ENCODE measurements around the gene PCBP2. TPM values are rescaled to one million over a fixed set of nuclear protein-coding genes. Genes with fewer than 3 reads are reported as not detected.
"Not testable (repeated sequence)": the region's sequence is repeated elsewhere in the genome, so short reads cannot be mapped to it uniquely, and the experiment has no call there.

The PCBP2 gene
- total RNA-seq: 100 to 1,000 TPM; 275 to 374 (median 365) TPM

DNA sequence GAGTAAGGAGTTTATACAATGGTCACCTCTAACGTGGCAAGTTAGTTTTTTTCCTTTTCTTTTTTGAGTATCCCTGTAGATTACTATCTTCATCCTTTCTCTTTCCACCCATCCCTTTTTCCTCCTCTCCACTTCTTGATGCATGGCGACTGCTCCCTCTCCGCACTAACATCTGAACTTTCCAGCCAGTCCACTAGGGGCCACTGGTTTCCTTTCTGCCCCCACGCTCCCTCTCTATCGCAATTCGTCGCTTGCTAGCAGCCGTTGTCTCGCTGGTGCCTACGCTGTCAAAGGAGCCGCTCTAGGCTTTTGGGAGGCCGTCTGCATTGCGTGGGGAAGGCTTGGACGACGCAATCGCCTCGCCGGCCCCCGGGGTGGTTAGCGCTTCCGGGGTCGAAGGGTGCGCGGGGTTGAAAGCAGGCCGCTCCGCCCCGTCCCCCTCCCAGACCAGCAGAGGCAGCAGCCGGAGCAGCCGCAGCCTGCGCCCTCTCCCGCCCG lies at the start of gene PCBP2:
Gene PCBP2, plus strand, starts transcription at position 442 of the 498 bp plus-strand sequence. CDS start 2,699 bp downstream, outside the sequence.
- H3K4me1 ChIP-seq: peaks cover 18 to 30% (median 27%) of the 10 kb centered on the region in 4 donors
- H3K36me3 ChIP-seq: peaks cover 37 to 47% (median 43%) of the 10 kb centered on the region in 4 donors
- H3K9me3 ChIP-seq: no peaks in the 10 kb centered on the region
- peak; percentile 99 for DNase-seq (ENCODE audit: extremely low spot score)
- intact Hi-C loops (cut with DNase I): loop anchor here (5.0 kb wide), 1 partner anchor 56 kb away; the partner anchor contains the start of gene NPFF
- peak within 1 kb of the TSS; percentile 74 to 84 (median 82) for H3K4me3 ChIP-seq
- H3K27ac ChIP-seq (replicated peaks in 1 of 4): peak within 1 kb of the TSS; percentile 95 to 98 (median 96)
- TF ChIP-seq POLR2A (IDR thresholded peaks at IDR 0.05; ENCODE audit: low read depth): peak; percentile 30
- no peak for TF ChIP-seq EP300 (IDR thresholded peaks at IDR 0.05)
- peak; percentile 76 to 97 (median 92) for TF ChIP-seq CTCF (IDR thresholded peaks at IDR 0.05)
- TF ChIP-seq POLR2AphosphoS5 (IDR thresholded peaks at IDR 0.05): peak; percentile 95 to 97
- 1% methylated on average over 25 of the region's 32 CpGs for WGBS
- H3K27me3 ChIP-seq: no peaks in the 10 kb centered on the region

GRCh38 chr12:53402351-53402750 lies 49.6 kb upstream of the PCBP2 start:
- H3K27me3 ChIP-seq; H3K9me3 ChIP-seq; H3K27ac ChIP-seq (replicated peaks in 1 of 4); intact Hi-C loops (cut with DNase I); DNase-seq (ENCODE audit: extremely low spot score); H3K4me3 ChIP-seq: not testable (repeated sequence)
- peaks cover 0 to 38% (median 29%) of the 10 kb centered on the region in 4 donors for H3K4me1 ChIP-seq
- H3K36me3 ChIP-seq: peaks cover 3 to 56% (median 29%) of the 10 kb centered on the region in 4 donors
- WGBS: 94% methylated on average over 16 of the region's 16 CpGs

DNA sequence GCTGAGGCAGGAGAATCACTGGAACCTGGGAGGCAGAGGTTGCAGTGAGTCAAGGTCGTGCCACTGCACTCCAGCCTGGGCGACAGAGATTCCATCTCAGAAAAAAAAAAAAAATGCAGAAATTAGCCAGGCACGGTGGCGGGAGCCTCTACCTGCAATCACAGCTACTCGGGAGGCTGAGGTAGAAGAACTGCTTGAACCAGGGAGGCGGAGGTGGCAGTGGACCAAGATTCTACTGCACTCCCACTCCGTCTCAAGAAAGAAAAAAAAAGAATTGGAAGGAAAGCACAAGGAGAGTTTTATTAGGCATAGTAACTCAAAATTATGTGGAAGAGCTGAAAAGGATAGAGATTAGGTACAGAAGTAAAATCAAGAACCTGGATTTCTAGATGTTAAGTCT lies 49.0 kb upstream of the PCBP2 start:
- Histone ChIP-seq H3K9me3 (no peaks in the 10 kb centered on the region), H3K27me3 (no peaks in the 10 kb centered on the region), H3K27ac (replicated peaks in 1 of 4) (no peak overlapping the region), H3K4me1 (peaks cover 0 to 33% (median 25%) of the 10 kb centered on the region in 4 donors), H3K36me3 (peaks cover 8 to 61% (median 35%) of the 10 kb centered on the region in 4 donors), H3K4me3 (no peak overlapping the region)
- intact Hi-C loops (cut with DNase I): no loop called here
- no peak for DNase-seq (ENCODE audit: extremely low spot score)
- WGBS: 71% methylated on average over 7 of the region's 7 CpGs
- TF ChIP-seq EP300 (IDR thresholded peaks at IDR 0.05) (no peak), POLR2A (IDR thresholded peaks at IDR 0.05; ENCODE audit: low read depth) (no peak), POLR2AphosphoS5 (IDR thresholded peaks at IDR 0.05) (no peak), CTCF (IDR thresholded peaks at IDR 0.05) (no peak)

GRCh38 chr12:53410951-53411350 lies 41.0 kb upstream of the PCBP2 start:
- no peak for DNase-seq (ENCODE audit: extremely low spot score)
- TF ChIP-seq EP300 (IDR thresholded peaks at IDR 0.05) (no peak), POLR2A (IDR thresholded peaks at IDR 0.05; ENCODE audit: low read depth) (no peak), POLR2AphosphoS5 (IDR thresholded peaks at IDR 0.05) (no peak), CTCF (IDR thresholded peaks at IDR 0.05) (no peak)
- Histone ChIP-seq H3K4me3 (no peak overlapping the region), H3K27ac (replicated peaks in 1 of 4) (no peak overlapping the region), H3K4me1 (peaks cover 36 to 44% (median 42%) of the 10 kb centered on the region in 4 donors), H3K27me3 (no peaks in the 10 kb centered on the region), H3K36me3 (peaks cover 44 to 67% (median 63%) of the 10 kb centered on the region in 4 donors), H3K9me3 (no peaks in the 10 kb centered on the region)
- intact Hi-C loops (cut with DNase I): no loop called here
- 95% methylated on average over 5 of the region's 5 CpGs for WGBS

DNA sequence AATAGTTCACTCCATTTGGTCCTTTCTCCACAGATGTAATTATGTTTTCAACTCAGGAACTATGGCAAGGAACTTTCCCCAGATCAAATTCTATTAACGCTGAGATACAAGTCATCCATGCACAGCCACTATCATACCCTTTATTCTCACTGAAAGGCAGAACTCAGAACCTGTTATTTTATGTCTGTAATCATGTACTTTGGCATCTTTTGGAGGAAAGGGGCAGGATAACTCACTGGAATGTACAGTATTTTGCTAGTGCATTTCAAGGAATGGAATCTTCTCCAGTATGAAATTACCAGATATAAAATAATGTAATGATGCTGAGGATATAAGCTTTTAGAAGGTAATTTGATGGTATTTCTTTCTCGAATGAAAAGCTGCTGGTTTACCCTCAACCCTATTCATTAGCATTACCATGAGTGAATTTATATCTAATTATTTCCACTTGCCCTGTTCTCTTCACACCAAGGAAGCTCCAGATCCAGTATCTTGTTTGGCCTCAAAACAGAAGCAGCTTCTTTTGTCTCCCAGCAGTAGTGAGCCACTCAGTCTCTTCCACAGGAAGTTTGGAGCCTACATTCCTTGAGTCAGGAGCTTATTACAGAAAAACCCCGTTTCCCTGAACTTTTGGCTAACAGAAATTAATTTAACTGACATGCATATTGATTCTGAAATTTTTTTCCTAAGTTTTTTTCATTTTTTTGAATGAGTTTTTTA lies 38.3 kb upstream of the PCBP2 start:
- Histone ChIP-seq H3K4me1 (peaks cover 37 to 53% (median 42%) of the 10 kb centered on the region in 4 donors), H3K27ac (replicated peaks in 1 of 4) (peak overlapping the region; percentile 33 to 64 (median 43)), H3K27me3 (no peaks in the 10 kb centered on the region), H3K36me3 (peaks cover 30 to 40% (median 37%) of the 10 kb centered on the region in 4 donors), H3K9me3 (no peaks in the 10 kb centered on the region), H3K4me3 (peak overlapping the region in 1 of 4 donors; percentile 10)
- TF ChIP-seq POLR2AphosphoS5 (IDR thresholded peaks at IDR 0.05): no peak
- TF ChIP-seq POLR2A (IDR thresholded peaks at IDR 0.05; ENCODE audit: low read depth): no peak
- no peak for TF ChIP-seq EP300 (IDR thresholded peaks at IDR 0.05)
- TF ChIP-seq CTCF (IDR thresholded peaks at IDR 0.05): no peak
- DNase-seq (ENCODE audit: extremely low spot score): no peak
- intact Hi-C loops (cut with DNase I): no loop called here
- 59% methylated on average over 3 of the region's 3 CpGs for whole genome bisulfite sequencing

Measured in esophagus muscularis mucosa (tissue), 4 donors.